Osteoblast (primary cell): ENCODE measurements around the gene MACROD2. TPM values are rescaled to one million over a fixed set of nuclear protein-coding genes. Genes with fewer than 3 reads are reported as not detected.

Experiments
- DNase-seq: peaks from one replicate; pipeline ENCODE4 v3.0.0; 2011; ENCODE audit warnings: low spot score, mixed read lengths; ENCODE audit not compliant: insufficient read length; ENCODE audit errors: missing footprints
- H2AFZ ChIP-seq: 2 replicates; pipeline ENCODE4 v1.6.0; 2011; ENCODE audit warnings: mild to moderate bottlenecking, low read length
- H3K27ac ChIP-seq: 2 replicates; pipeline ENCODE4 v1.5.1; 2011; ENCODE audit warnings: mild to moderate bottlenecking, low read depth, low read length, moderate library complexity
- H3K27me3 ChIP-seq: 2 replicates; pipeline ENCODE4 v1.6.0; 2012; ENCODE audit warnings: mild to moderate bottlenecking, control low read depth, inconsistent platforms, low read length, moderate library complexity; ENCODE audit not compliant: insufficient read depth
- H3K36me3 ChIP-seq: 2 replicates; pipeline ENCODE4 v1.5.1; 2011; ENCODE audit warnings: mild to moderate bottlenecking, low read length, control low read depth, moderate library complexity; ENCODE audit not compliant: insufficient read depth
- H3K4me1 ChIP-seq: 2 replicates; pipeline ENCODE4 v1.5.1; 2011; ENCODE audit warnings: mild to moderate bottlenecking, low read length, control low read depth, moderate library complexity; ENCODE audit not compliant: insufficient read depth
- H3K4me2 ChIP-seq: 2 replicates; pipeline ENCODE4 v1.6.0; 2011; ENCODE audit warnings: mild to moderate bottlenecking, low read length; ENCODE audit not compliant: insufficient read depth
- H3K4me3 ChIP-seq: fragments of 200-600 bp; sonication (generic); 3 replicates; pipeline ENCODE4 v1.5.1; 2012; ENCODE audit warnings: mild to moderate bottlenecking, low read length, inconsistent platforms; ENCODE audit not compliant: insufficient read depth
- H3K79me2 ChIP-seq: 2 replicates; pipeline ENCODE4 v1.6.0; 2012; ENCODE audit warnings: mild to moderate bottlenecking, low read length, control low read depth, inconsistent platforms; ENCODE audit not compliant: insufficient read depth
- H3K9me3 ChIP-seq: 2 replicates; pipeline ENCODE4 v1.5.1; 2011; ENCODE audit warnings: low read depth, low read length, control low read depth
- H4K20me1 ChIP-seq: 2 replicates; pipeline ENCODE4 v1.6.0; 2012; ENCODE audit warnings: mild to moderate bottlenecking, low read length, control low read depth; ENCODE audit not compliant: insufficient read depth
- CTCF ChIP-seq: IDR thresholded peaks from 2 replicates; pipeline ENCODE4 v1.5.1; 2011; ENCODE audit warnings: mild to moderate bottlenecking, low read depth, low read length, moderate library complexity; ENCODE audit errors: extremely low read depth
- total RNA-seq: library from RNA; depleted of rRNA; stranded (reverse); fragments of >200 nt; gene quantifications from 2 replicates; pipeline ENCODE4 v1.2.3, GENCODE V29; 2012

Gene MACROD2
- total RNA-seq, 1 donor, result 4.0 TPM

GRCh38 chr20:14488756-14489479, 493.6 kb downstream of the MACROD2 start:
- no peak for TF ChIP-seq CTCF
- peak; percentile 10 for DNase-seq
- Histone ChIP-seq H2AFZ (no peak overlapping the region), H3K4me2 (no peak overlapping the region), H3K4me1 (no peaks in the 10 kb centered on the region), H3K4me3 (no peak overlapping the region), H3K27ac (no peak overlapping the region), H3K79me2 (no peaks in the 10 kb centered on the region), H4K20me1 (no peaks in the 10 kb centered on the region), H3K27me3 (no peaks in the 10 kb centered on the region), H3K36me3 (no peaks in the 10 kb centered on the region), H3K9me3 (no peaks in the 10 kb centered on the region)

- H3K4me1 ChIP-seq, result no peaks in the 10 kb centered on the region
- H4K20me1 ChIP-seq, result no peaks in the 10 kb centered on the region
- TF ChIP-seq CTCF, result no peak
- no peak overlapping the region for H2AFZ ChIP-seq
- no peaks in the 10 kb centered on the region for H3K79me2 ChIP-seq
- no peak overlapping the region for H3K27ac ChIP-seq
- H3K9me3 ChIP-seq, result no peaks in the 10 kb centered on the region
- H3K27me3 ChIP-seq, result no peaks in the 10 kb centered on the region
- no peaks in the 10 kb centered on the region for H3K36me3 ChIP-seq
- H3K4me3 ChIP-seq, result no peak overlapping the region
- no peak overlapping the region for H3K4me2 ChIP-seq
- DNase-seq, result no peak
Measured at GRCh38 chr20:14489544-14489943, 494.2 kb downstream of the MACROD2 start.

GRCh38 chr20:14491436-14491835, 496.1 kb downstream of the MACROD2 start:
- Histone ChIP-seq H3K27ac (no peak overlapping the region), H3K4me1 (no peaks in the 10 kb centered on the region), H3K4me2 (no peak overlapping the region), H2AFZ (no peak overlapping the region), H3K27me3 (no peaks in the 10 kb centered on the region), H3K9me3 (peaks cover 3% of the 10 kb centered on the region), H4K20me1 (no peaks in the 10 kb centered on the region), H3K36me3 (no peaks in the 10 kb centered on the region), H3K4me3 (no peak overlapping the region), H3K79me2 (no peaks in the 10 kb centered on the region)
- DNase-seq, result no peak
- no peak for TF ChIP-seq CTCF

- Histone ChIP-seq H3K4me2 (no peak overlapping the region), H3K36me3 (no peaks in the 10 kb centered on the region), H3K27ac (no peak overlapping the region), H4K20me1 (no peaks in the 10 kb centered on the region), H3K4me1 (no peaks in the 10 kb centered on the region), H2AFZ (no peak overlapping the region), H3K27me3 (no peaks in the 10 kb centered on the region), H3K4me3 (no peak overlapping the region), H3K9me3 (peaks cover 3% of the 10 kb centered on the region), H3K79me2 (no peaks in the 10 kb centered on the region)
- TF ChIP-seq CTCF, result no peak
- DNase-seq, result no peak
Measured at GRCh38 chr20:14493408-14493807, 498.1 kb downstream of the MACROD2 start.
